HCT116 (cell line): ENCODE measurements around the gene PSMA8. TPM values are rescaled to one million over a fixed set of nuclear protein-coding genes. Genes with fewer than 3 reads are reported as not detected.

Experiments
- ATAC-seq: fragments of 200-7000 bp; cut with Tn5 transposase; 2 replicates; pipeline ENCODE4 v1.9.1; 2020; ENCODE audit warnings: mild to moderate bottlenecking, moderate library complexity
- BruUV-seq: library from RNA; stranded (reverse); fragments of 400-500 nt; replicated peaks from 2 replicates; lab custom pipeline; 2021; lab: Mats Ljungman, UMichigan
- CTCF ChIA-PET: fragments of 300-600 bp; sonication (Branson Sonifier 250); formaldehyde crosslinking; loops from one replicate; lab custom pipeline; 2021; ENCODE audit warnings: antibody characterized with exemption; lab: Charles Lee
- POLR2A ChIA-PET: fragments of 300-600, 350-600 bp; sonication (Branson Sonifier 250); formaldehyde crosslinking; loops from one replicate; lab custom pipeline; 2021; ENCODE audit warnings: antibody characterized with exemption; lab: Charles Lee
- RAD21 ChIA-PET, 2 experiments: fragments of 300-600 bp; sonication (Branson Sonifier 250); formaldehyde crosslinking; loops; one replicate each; lab custom pipeline; 2023; ENCODE audit warnings: low total read pairs in 2 of 2; ENCODE audit not compliant: uncharacterized antibody in 2 of 2, unreplicated experiment in 2 of 2, low non-redundant PET in 1 of 2; lab: Charles Lee
- DNase-seq: peaks from one replicate; pipeline ENCODE4 v3.0.0-alpha.2; 2010; ENCODE audit warnings: low read depth, low spot score
- H2AFZ ChIP-seq: fragments of 200-600 bp; shearing (Covaris generic), sonication (generic); 2 replicates; pipeline ENCODE4 v1.6.1; 2017; ENCODE audit warnings: low read depth, mixed run types, mixed read lengths, antibody characterized with exemption, low read length; ENCODE audit not compliant: poor library complexity, severe bottlenecking
- H3K27ac ChIP-seq: 2 replicates; pipeline ENCODE4 v1.5.1; 2012; ENCODE audit warnings: low read depth, low read length
- H3K27me3 ChIP-seq: fragments of 200-600 bp; sonication (generic); 2 replicates; pipeline ENCODE4 v1.6.1; 2016; ENCODE audit warnings: mixed run types, low read length, mixed read lengths; ENCODE audit not compliant: insufficient read depth
- H3K36me3 ChIP-seq, 2 experiments: fragments of 200-500 bp in 1 of 2; fragments of 200-600 bp in 1 of 2; sonication (Bioruptor generic) in 1 of 2; sonication (generic) in 1 of 2; 2 replicates each; pipeline versions ENCODE4 v1.5.1 to v1.6.1; 2014 to 2016; ENCODE audit warnings: low read length in 2 of 2, inconsistent platforms in 1 of 2, mixed read lengths in 1 of 2, mixed run types in 1 of 2; ENCODE audit not compliant: insufficient read depth in 2 of 2, control insufficient read depth in 1 of 2
- H3K4me1 ChIP-seq, 2 experiments: fragments of 200-600 bp in 1 of 2; sonication (generic) in 1 of 2; 2 replicates each; pipeline versions ENCODE4 v1.5.1 to v1.6.1; 2012 to 2017; ENCODE audit warnings: low read length in 2 of 2, inconsistent platforms in 1 of 2, mild to moderate bottlenecking in 1 of 2, mixed read lengths in 1 of 2, mixed run types in 1 of 2, moderate library complexity in 1 of 2; ENCODE audit not compliant: insufficient read depth in 2 of 2, control insufficient read depth in 1 of 2
- H3K4me2 ChIP-seq: fragments of 200-600 bp; sonication (generic); 2 replicates; pipeline ENCODE4 v1.6.1; 2017; ENCODE audit warnings: mixed run types, low read length, mixed read lengths
- H3K4me3 ChIP-seq, 2 experiments: fragments of 200-600 bp in 1 of 2; sonication (generic) in 1 of 2; replicated peaks in 1 of 2; 2 replicates each; pipeline ENCODE4 v1.5.1; 2011 to 2016; ENCODE audit warnings: low read length in 2 of 2, control low read depth in 1 of 2, low read depth in 1 of 2, mild to moderate bottlenecking in 1 of 2, mixed read lengths in 1 of 2, mixed run types in 1 of 2
- H3K79me2 ChIP-seq: fragments of 200-600 bp; sonication (generic); 2 replicates; pipeline ENCODE4 v1.6.1; 2017; ENCODE audit warnings: mild to moderate bottlenecking, mixed run types, low read length, moderate library complexity, mixed read lengths; ENCODE audit not compliant: insufficient read depth
- H3K9ac ChIP-seq: fragments of 200-600 bp; sonication (generic); 2 replicates; pipeline ENCODE4 v1.6.1; 2016; ENCODE audit warnings: low read length, mixed read lengths
- H3K9me2 ChIP-seq: fragments of 200-600 bp; sonication (generic), shearing (Covaris generic); 2 replicates; pipeline ENCODE4 v1.6.1; 2017; ENCODE audit warnings: mixed run types, mild to moderate bottlenecking, moderate library complexity; ENCODE audit not compliant: insufficient read depth
- H3K9me3 ChIP-seq, 2 experiments: fragments of 200-500 bp in 1 of 2; fragments of 200-600 bp in 1 of 2; sonication (Bioruptor generic) in 1 of 2; sonication (generic) in 1 of 2; 2 replicates each; pipeline ENCODE4 v1.6.1; 2014 to 2017; ENCODE audit warnings: low read length in 2 of 2, mixed read lengths in 2 of 2, inconsistent platforms in 1 of 2, low read depth in 1 of 2, mild to moderate bottlenecking in 1 of 2, mixed run types in 1 of 2, moderate library complexity in 1 of 2; ENCODE audit not compliant: control insufficient read depth in 1 of 2, insufficient read depth in 1 of 2
- H4K20me1 ChIP-seq: fragments of 200-600 bp; sonication (generic), shearing (Covaris generic); 2 replicates; pipeline ENCODE4 v1.6.1; 2017; ENCODE audit warnings: mixed run types, mild to moderate bottlenecking, moderate library complexity; ENCODE audit not compliant: insufficient read depth
- CBX3 ChIP-seq: IDR thresholded peaks from 2 replicates; pipeline ENCODE4 v1.6.1; 2012; ENCODE audit warnings: low read depth
- CEBPB ChIP-seq: IDR thresholded peaks from 2 replicates; pipeline ENCODE4 v1.6.1; 2012; ENCODE audit warnings: low read depth
- EGR1 ChIP-seq: IDR thresholded peaks from 2 replicates; pipeline ENCODE4 v1.6.1; 2012; ENCODE audit warnings: low read depth
- ELF1 ChIP-seq: IDR thresholded peaks from 2 replicates; pipeline ENCODE4 v1.6.1; 2012; ENCODE audit warnings: low read depth, borderline replicate concordance
- EZH2 ChIP-seq: fragments of 200-600 bp; sonication (generic); IDR thresholded peaks from 2 replicates; pipeline ENCODE4 v1.6.1; 2017; ENCODE audit warnings: antibody characterized with exemption, mixed run types
- EZH2phosphoT487 ChIP-seq: fragments of 200-600 bp; IDR thresholded peaks from 2 replicates; pipeline ENCODE4 v1.6.1; 2018; ENCODE audit warnings: antibody characterized with exemption, borderline replicate concordance
- FOSL1 ChIP-seq: IDR thresholded peaks from 2 replicates; pipeline ENCODE4 v1.6.1; 2012; ENCODE audit warnings: low read depth
- JUND ChIP-seq: IDR thresholded peaks from 2 replicates; pipeline ENCODE4 v1.6.1; 2012
- SIN3A ChIP-seq: IDR thresholded peaks from 2 replicates; pipeline ENCODE4 v1.6.1; 2012; ENCODE audit warnings: low read depth
- SP1 ChIP-seq: IDR thresholded peaks from 2 replicates; pipeline ENCODE4 v1.6.1; 2012; ENCODE audit warnings: low read depth
- YY1 ChIP-seq: IDR thresholded peaks from 2 replicates; pipeline ENCODE4 v1.6.1; 2011; ENCODE audit warnings: low read length, low read depth, moderate library complexity, mild to moderate bottlenecking; ENCODE audit not compliant: insufficient replicate concordance; ENCODE audit errors: extremely low read depth
- ZFX ChIP-seq: fragments of 450-650 bp; IDR thresholded peaks from 2 replicates; pipeline ENCODE4 v1.6.1; 2017
- intact Hi-C: fragments of 100-400 bp; cut with micrococcal nuclease; formaldehyde crosslinking; loops from 2 replicates; pipeline ENCODE4 v1.10.0; 2022
- total RNA-seq: library from RNA; stranded (reverse); gene quantifications from one replicate; pipeline ENCODE4 v1.2.1, GENCODE V29; 2021; ENCODE audit not compliant: unreplicated experiment
- TF ChIP-seq, protein P1 (sequence below): IDR thresholded peaks from 2 replicates; pipeline ENCODE4 v1.6.1; 2012
- TF ChIP-seq, protein P2 (sequence below), 3 experiments: fragments of 200-600 bp in 1 of 3; sonication (generic) in 1 of 3; IDR thresholded peaks in 2 of 3; conservative IDR thresholded peaks in 1 of 3; 2 replicates each; pipeline ENCODE4 v1.5.1; 2012 to 2017; ENCODE audit warnings: low read depth in 2 of 3, low read length in 2 of 3, antibody characterized with exemption in 1 of 3, borderline replicate concordance in 1 of 3, control low read depth in 1 of 3, mild to moderate bottlenecking in 1 of 3, mixed read lengths in 1 of 3, mixed run types in 1 of 3, moderate library complexity in 1 of 3; ENCODE audit not compliant: insufficient read depth in 1 of 3

PSMA8 gene
- total RNA-seq, 1 experiment from 2014 or later: not detected

DNA sequence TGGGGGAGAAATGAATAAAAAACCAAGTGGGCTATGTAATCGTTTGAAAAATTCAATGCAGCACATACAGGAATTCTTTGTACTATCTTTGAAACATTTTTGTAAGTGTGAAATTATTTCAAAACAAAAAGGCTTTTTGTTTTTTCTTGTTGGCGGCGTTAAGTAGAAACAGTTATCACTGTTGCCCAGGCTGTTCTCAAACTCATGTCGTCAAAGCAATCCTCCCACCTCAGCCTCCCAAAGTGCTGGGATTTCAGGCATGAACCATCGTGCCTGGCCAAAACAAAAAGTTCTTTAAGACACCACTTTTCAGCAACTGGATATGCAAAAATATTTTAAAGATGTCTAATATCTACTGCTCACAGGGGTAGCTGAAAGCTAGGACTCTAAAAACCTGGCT, 48.6 kb upstream of the PSMA8 start:
- H3K79me2 ChIP-seq: peaks cover 99% of the 10 kb centered on the region
- RAD21 ChIA-PET: no interaction called here

DNA sequence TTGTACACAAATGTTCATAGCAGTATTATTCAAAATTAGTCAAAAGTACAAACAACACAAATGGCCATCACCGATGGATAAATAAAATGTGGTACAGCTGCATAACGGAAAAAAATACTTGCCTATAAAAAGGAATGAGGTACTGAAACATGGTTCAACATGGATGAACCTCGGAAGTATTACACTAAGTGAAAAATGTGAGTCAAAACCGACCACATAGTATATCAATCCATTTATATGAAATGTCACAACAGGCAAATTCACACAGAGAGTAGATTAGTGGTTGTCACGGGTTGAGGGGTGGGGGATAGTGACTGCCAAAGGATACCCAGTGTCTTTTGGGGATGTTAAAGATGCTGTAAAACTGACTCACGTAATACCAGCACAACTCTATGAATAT, 46.7 kb upstream of the PSMA8 start:
- Histone ChIP-seq H3K4me1 (peaks cover 10 to 18% of the 10 kb centered on the region in 2 experiments; a peak in 3 of 4 replicates), H4K20me1 (no peaks in the 10 kb centered on the region; the same call in 1 of the 2 replicates), H3K27ac (no peak overlapping the region), H3K9ac (no peak overlapping the region), H3K4me3 (no peak overlapping the region), H3K4me2 (no peak overlapping the region), H3K79me2 (peaks cover 82% of the 10 kb centered on the region), H3K9me3 (no peaks in the 10 kb centered on the region), H3K27me3 (no peaks in the 10 kb centered on the region), H2AFZ (no peak overlapping the region), H3K36me3 (peaks cover 20 to 24% of the 10 kb centered on the region in 2 experiments), H3K9me2 (no peaks in the 10 kb centered on the region)
- CTCF ChIA-PET: no interaction called here
- BruUV-seq: no TSS peak
- RAD21 ChIA-PET: no interaction called here
- POLR2A ChIA-PET: no interaction called here
- intact Hi-C loops: no loop called here
- ATAC-seq (no peak), DNase-seq (no peak)
- no peak for TF ChIP-seq ZFX
- TF ChIP-seq ELF1: no peak
- no peak for TF ChIP-seq SP1
- no peak for TF ChIP-seq YY1
- TF ChIP-seq, protein P1, sequence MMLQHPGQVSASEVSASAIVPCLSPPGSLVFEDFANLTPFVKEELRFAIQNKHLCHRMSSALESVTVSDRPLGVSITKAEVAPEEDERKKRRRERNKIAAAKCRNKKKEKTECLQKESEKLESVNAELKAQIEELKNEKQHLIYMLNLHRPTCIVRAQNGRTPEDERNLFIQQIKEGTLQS: no peak
- TF ChIP-seq, protein P2, sequence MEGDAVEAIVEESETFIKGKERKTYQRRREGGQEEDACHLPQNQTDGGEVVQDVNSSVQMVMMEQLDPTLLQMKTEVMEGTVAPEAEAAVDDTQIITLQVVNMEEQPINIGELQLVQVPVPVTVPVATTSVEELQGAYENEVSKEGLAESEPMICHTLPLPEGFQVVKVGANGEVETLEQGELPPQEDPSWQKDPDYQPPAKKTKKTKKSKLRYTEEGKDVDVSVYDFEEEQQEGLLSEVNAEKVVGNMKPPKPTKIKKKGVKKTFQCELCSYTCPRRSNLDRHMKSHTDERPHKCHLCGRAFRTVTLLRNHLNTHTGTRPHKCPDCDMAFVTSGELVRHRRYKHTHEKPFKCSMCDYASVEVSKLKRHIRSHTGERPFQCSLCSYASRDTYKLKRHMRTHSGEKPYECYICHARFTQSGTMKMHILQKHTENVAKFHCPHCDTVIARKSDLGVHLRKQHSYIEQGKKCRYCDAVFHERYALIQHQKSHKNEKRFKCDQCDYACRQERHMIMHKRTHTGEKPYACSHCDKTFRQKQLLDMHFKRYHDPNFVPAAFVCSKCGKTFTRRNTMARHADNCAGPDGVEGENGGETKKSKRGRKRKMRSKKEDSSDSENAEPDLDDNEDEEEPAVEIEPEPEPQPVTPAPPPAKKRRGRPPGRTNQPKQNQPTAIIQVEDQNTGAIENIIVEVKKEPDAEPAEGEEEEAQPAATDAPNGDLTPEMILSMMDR (IDR thresholded peaks at IDR 0.05 in 2 of 3, conservative IDR thresholded peaks at IDR 0.05 in 1 of 3; ENCODE audit: borderline replicate concordance in 1 of 3, insufficient read depth in 1 of 3, low read depth in 2 of 3, low read length in 2 of 3): no peak
- TF ChIP-seq FOSL1: no peak
- no peak for TF ChIP-seq CEBPB
- no peak for TF ChIP-seq SIN3A
- no peak for TF ChIP-seq EGR1

More for the DNA sequence above, 48.6 kb upstream of the PSMA8 start:
- DNase-seq (no peak), ATAC-seq (no peak)
- TF ChIP-seq JUND (no peak), EZH2 (no peak), EZH2phosphoT487 (no peak), CBX3 (no peak), SP1 (no peak)
- TF ChIP-seq, protein P1: no peak
- TF ChIP-seq, protein P2 (IDR thresholded peaks at IDR 0.05 in 2 of 3, conservative IDR thresholded peaks at IDR 0.05 in 1 of 3; ENCODE audit: borderline replicate concordance in 1 of 3, insufficient read depth in 1 of 3, low read depth in 2 of 3, low read length in 2 of 3): no peak
- CTCF ChIA-PET: no interaction called here
- no TSS peak for BruUV-seq
- Histone ChIP-seq H4K20me1 (no peaks in the 10 kb centered on the region; the same call in 1 of the 2 replicates), H3K27me3 (no peaks in the 10 kb centered on the region), H3K36me3 (peaks cover 22 to 33% of the 10 kb centered on the region in 2 experiments), H3K4me2 (no peak overlapping the region), H3K9me2 (no peaks in the 10 kb centered on the region), H3K27ac (no peak overlapping the region), H3K9ac (no peak overlapping the region), H3K9me3 (no peaks in the 10 kb centered on the region), H2AFZ (no peak overlapping the region), H3K4me1 (peaks cover 7 to 11% of the 10 kb centered on the region in 2 experiments; a peak in 2 of 4 replicates), H3K4me3 (no peak overlapping the region)
- POLR2A ChIA-PET: no interaction called here
- intact Hi-C loops: no loop called here
